Dermis microvascular lymphatic vessel endothelial cell (primary cell): ENCODE results near the gene POGLUT2. TPM values are rescaled to one million over a fixed set of nuclear protein-coding genes. Genes with fewer than 3 reads are reported as not detected.
"Not testable (repeated sequence)": the region's sequence is repeated elsewhere in the genome, so short reads cannot be mapped to it uniquely, and the experiment has no call there.

Source experiments
- DNase-seq, 2 donors: peaks; one replicate each; pipeline versions ENCODE4 v3.0.0 to v3.0.0-alpha.2; 2010; ENCODE audit warnings: low read depth in 2 of 2
- total RNA-seq: library from RNA; depleted of rRNA; stranded (reverse); fragments of >200 nt; gene quantifications from 2 replicates; pipeline ENCODE4 v1.2.1, GENCODE V29; 2014

POGLUT2 gene
- total RNA-seq, 1 donor from 2014 or later = 14.5 TPM

GRCh38 chr13:102807699-102808098 lies 8.9 kb upstream of the POGLUT2 start:
- no peak for DNase-seq

- no peak for DNase-seq
These were observed 6.9 kb upstream of the POGLUT2 start for GRCh38 chr13:102805680-102806079.

- DNase-seq = peak in 1 of 2 donors; percentile 82
These were observed 1.6 kb upstream of the POGLUT2 start for GRCh38 chr13:102800145-102801041.

- peak in 1 of 2 donors; percentile 33 for DNase-seq
These were observed 809 bp upstream of the POGLUT2 start for GRCh38 chr13:102799426-102800144.

- no peak for DNase-seq
These were observed 5.0 kb downstream of the POGLUT2 start for GRCh38 chr13:102793611-102794355.

- no peak for DNase-seq
These were observed 6.4 kb downstream of the POGLUT2 start for GRCh38 chr13:102792396-102792795.

GRCh38 chr13:102788683-102789082 lies 10.1 kb downstream of the POGLUT2 start:
- no peak for DNase-seq

GRCh38 chr13:102784483-102784882 lies 14.3 kb downstream of the POGLUT2 start:
- DNase-seq = no peak

GRCh38 chr13:102781591-102781990 lies 17.2 kb downstream of the POGLUT2 start:
- no peak for DNase-seq

- not testable (repeated sequence) for DNase-seq
These were observed 18.1 kb downstream of the POGLUT2 start for GRCh38 chr13:102780656-102781055.

GRCh38 chr13:102779436-102780159 lies 19.2 kb downstream of the POGLUT2 start:
- no peak for DNase-seq

GRCh38 chr13:102777736-102778135 lies 21.0 kb downstream of the POGLUT2 start:
- no peak for DNase-seq

- DNase-seq = no peak
These were observed 22.5 kb downstream of the POGLUT2 start for GRCh38 chr13:102776271-102776670.

GRCh38 chr13:102774591-102775520 lies 23.9 kb downstream of the POGLUT2 start:
- no peak for DNase-seq

GRCh38 chr13:102774214-102774568 lies 24.6 kb downstream of the POGLUT2 start:
- no peak for DNase-seq

GRCh38 chr13:102773441-102774213 lies 25.1 kb downstream of the POGLUT2 start, which contains the start of gene TEX30:
TSS of gene TEX30 (minus strand) at chr13:102773786. CDS start at chr13:102770026, 3,760 bp downstream.
- DNase-seq = peak; percentile 55 to 89

GRCh38 chr13:102772042-102772425 lies 26.7 kb downstream of the POGLUT2 start:
- DNase-seq = no peak

GRCh38 chr13:102771298-102772041 lies 27.3 kb downstream of the POGLUT2 start:
- no peak for DNase-seq

GRCh38 chr13:102770435-102770834 lies 28.3 kb downstream of the POGLUT2 start:
- DNase-seq = peak in 1 of 2 donors; percentile 24
